Erythroblast (primary cell): ENCODE results near the gene EIF3I.

Experiments used
- GATA1 ChIP-seq: IDR thresholded peaks from 2 replicates; pipeline ENCODE4 v1.6.1; 2011; ENCODE audit warnings: low read depth, mild to moderate bottlenecking, control low read depth, low read length, moderate library complexity
- POLR2A ChIP-seq: IDR thresholded peaks from 2 replicates; pipeline ENCODE4 v1.6.1; 2011; ENCODE audit warnings: mild to moderate bottlenecking, low read length

DNA sequence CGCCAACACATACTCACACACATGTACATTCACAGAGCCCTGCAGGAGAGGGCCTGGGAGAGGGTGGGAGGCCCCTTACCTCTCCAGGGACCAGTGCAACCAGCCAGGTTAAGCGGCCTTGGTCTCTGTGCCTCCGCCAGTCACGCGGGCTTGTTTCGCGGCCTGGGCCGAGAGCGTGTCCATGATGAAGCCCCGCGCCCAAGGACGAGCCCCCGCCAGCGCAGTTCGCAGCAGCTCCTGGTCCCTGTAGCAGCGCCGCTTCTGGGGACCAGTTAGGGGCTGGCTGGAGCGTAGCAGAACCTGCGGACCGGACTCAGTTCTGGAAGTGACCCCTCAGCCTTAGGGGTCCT lies 17.6 kb downstream of the EIF3I start:
- TF ChIP-seq POLR2A: peak; percentile 11
- TF ChIP-seq GATA1: no peak
